ENCODE data around the gene FSTL3. TPM values are rescaled to one million over a fixed set of nuclear protein-coding genes. Genes with fewer than 3 reads are reported as not detected.

The FSTL3 gene
- total RNA-seq, 1 donor = 49.2 TPM

GRCh38 chr19:641702-642101 is 34.5 kb upstream of the FSTL3 start:
- DNase-seq (ENCODE audit: low read depth) = no peak
- TF ChIP-seq, protein P1, sequence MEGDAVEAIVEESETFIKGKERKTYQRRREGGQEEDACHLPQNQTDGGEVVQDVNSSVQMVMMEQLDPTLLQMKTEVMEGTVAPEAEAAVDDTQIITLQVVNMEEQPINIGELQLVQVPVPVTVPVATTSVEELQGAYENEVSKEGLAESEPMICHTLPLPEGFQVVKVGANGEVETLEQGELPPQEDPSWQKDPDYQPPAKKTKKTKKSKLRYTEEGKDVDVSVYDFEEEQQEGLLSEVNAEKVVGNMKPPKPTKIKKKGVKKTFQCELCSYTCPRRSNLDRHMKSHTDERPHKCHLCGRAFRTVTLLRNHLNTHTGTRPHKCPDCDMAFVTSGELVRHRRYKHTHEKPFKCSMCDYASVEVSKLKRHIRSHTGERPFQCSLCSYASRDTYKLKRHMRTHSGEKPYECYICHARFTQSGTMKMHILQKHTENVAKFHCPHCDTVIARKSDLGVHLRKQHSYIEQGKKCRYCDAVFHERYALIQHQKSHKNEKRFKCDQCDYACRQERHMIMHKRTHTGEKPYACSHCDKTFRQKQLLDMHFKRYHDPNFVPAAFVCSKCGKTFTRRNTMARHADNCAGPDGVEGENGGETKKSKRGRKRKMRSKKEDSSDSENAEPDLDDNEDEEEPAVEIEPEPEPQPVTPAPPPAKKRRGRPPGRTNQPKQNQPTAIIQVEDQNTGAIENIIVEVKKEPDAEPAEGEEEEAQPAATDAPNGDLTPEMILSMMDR (IDR thresholded peaks at IDR 0.05; ENCODE audit: insufficient read depth, low read depth, low read length) = no peak
- no peak overlapping the region for H3K4me3 ChIP-seq (ENCODE audit: low read depth, low read length)

DNA sequence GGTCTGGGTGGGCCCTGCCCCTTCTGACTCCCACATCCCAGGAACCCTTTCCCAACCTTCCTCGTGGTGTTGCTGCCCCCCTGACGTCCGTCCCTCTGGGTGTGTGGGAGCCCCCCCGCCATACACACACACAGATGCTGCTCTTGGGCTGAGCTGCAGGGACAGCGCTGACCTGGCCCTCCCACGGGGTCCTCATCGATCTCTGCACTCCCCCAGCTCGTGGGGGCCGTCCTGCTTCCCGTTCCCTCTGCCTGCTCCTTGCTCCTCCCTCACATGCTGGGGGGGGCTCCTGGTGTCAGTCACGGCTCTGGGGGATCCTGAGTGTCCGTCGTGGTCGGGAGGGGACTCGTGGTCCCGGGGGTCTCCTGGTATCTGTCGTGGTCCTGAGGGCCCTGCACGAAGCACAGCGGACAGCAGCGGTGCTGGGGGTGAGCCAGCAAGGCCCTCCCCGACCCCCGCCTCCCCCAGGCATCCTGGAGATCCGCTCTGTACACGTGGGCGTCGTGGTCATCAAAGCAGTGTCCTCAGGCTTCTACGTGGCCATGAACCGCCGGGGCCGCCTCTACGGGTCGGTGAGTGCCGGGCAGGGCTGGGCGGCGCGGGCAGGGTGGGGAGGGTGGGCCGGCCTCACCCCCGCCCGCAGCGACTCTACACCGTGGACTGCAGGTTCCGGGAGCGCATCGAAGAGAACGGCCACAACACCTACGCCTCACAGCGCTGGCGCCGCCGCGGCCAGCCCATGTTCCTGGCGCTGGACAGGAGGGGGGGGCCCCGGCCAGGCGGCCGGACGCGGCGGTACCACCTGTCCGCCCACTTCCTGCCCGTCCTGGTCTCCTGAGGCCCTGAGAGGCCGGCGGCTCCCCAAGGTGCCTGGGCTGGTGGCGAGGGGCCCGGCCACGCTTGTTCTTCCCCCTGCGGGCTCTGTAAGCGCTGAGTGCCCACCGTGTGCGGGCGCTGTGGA is 33.1 kb upstream of the FSTL3 start:
- TF ChIP-seq, protein P1 (IDR thresholded peaks at IDR 0.05; ENCODE audit: insufficient read depth, low read depth, low read length) = no peak
- H3K4me3 ChIP-seq (ENCODE audit: low read depth, low read length) = no peak overlapping the region
- DNase-seq (ENCODE audit: low read depth) = no peak

- H3K4me3 ChIP-seq (ENCODE audit: low read depth, low read length) = no peak overlapping the region
- TF ChIP-seq, protein P1 (IDR thresholded peaks at IDR 0.05; ENCODE audit: insufficient read depth, low read depth, low read length) = no peak
- DNase-seq (ENCODE audit: low read depth) = no peak
Observed at GRCh38 chr19:643736-644135, 32.5 kb upstream of the FSTL3 start.

- DNase-seq (ENCODE audit: low read depth) = no peak
- TF ChIP-seq, protein P1 (IDR thresholded peaks at IDR 0.05; ENCODE audit: insufficient read depth, low read depth, low read length) = no peak
- no peak overlapping the region for H3K4me3 ChIP-seq (ENCODE audit: low read depth, low read length)
Observed at GRCh38 chr19:644363-644762, 31.8 kb upstream of the FSTL3 start.

GRCh38 chr19:644789-645188 is 31.4 kb upstream of the FSTL3 start:
- no peak for DNase-seq (ENCODE audit: low read depth)
- TF ChIP-seq, protein P1 (IDR thresholded peaks at IDR 0.05; ENCODE audit: insufficient read depth, low read depth, low read length) = no peak
- H3K4me3 ChIP-seq (ENCODE audit: low read depth, low read length) = no peak overlapping the region

GRCh38 chr19:645912-646778 is 30.0 kb upstream of the FSTL3 start:
- DNase-seq (ENCODE audit: low read depth) = no peak
- no peak overlapping the region for H3K4me3 ChIP-seq (ENCODE audit: low read depth, low read length)
- TF ChIP-seq, protein P1 (IDR thresholded peaks at IDR 0.05; ENCODE audit: insufficient read depth, low read depth, low read length) = no peak
